Calu3 (cell line): Measurements from ENCODE around the gene SRSF5. TPM values are rescaled to one million over a fixed set of nuclear protein-coding genes. Genes with fewer than 3 reads are reported as not detected.

Experiments
- BruUV-seq: library from RNA; stranded (reverse); fragments of 400-500 nt; replicated peaks from 2 replicates; lab custom pipeline; 2021; lab: Mats Ljungman, UMichigan
- CTCF ChIA-PET: fragments of 300-600 bp; sonication (Branson Sonifier 250); formaldehyde crosslinking; loops from one replicate; lab custom pipeline; 2022; ENCODE audit warnings: antibody characterized with exemption; lab: Charles Lee
- DNase-seq: peaks from one replicate; pipeline ENCODE4 v3.0.0; 2022
- H3K27ac Mint-ChIP-seq: one replicate; pipeline ENCODE4 v1.8.0; 2022; ENCODE audit warnings: mixed read lengths; ENCODE audit not compliant: unreplicated experiment
- H3K27me3 Mint-ChIP-seq: one replicate; pipeline ENCODE4 v1.8.0; 2022; ENCODE audit warnings: mixed read lengths; ENCODE audit not compliant: unreplicated experiment
- H3K36me3 Mint-ChIP-seq: one replicate; pipeline ENCODE4 v1.8.0; 2022; ENCODE audit warnings: mild to moderate bottlenecking, moderate library complexity, mixed read lengths; ENCODE audit not compliant: insufficient read depth, unreplicated experiment
- H3K4me1 Mint-ChIP-seq: one replicate; pipeline ENCODE4 v1.8.0; 2022; ENCODE audit warnings: mild to moderate bottlenecking, low read depth, mixed read lengths; ENCODE audit not compliant: unreplicated experiment
- H3K4me3 Mint-ChIP-seq: one replicate; pipeline ENCODE4 v1.8.0; 2022; ENCODE audit warnings: mild to moderate bottlenecking, low read depth, moderate library complexity, mixed read lengths; ENCODE audit not compliant: unreplicated experiment
- H3K9me3 Mint-ChIP-seq: one replicate; pipeline ENCODE4 v1.8.0; 2022; ENCODE audit warnings: low read depth, mixed read lengths; ENCODE audit not compliant: unreplicated experiment
- CTCF ChIP-seq: fragments of 200-600 bp; IDR thresholded peaks from one replicate; pipeline ENCODE4 v1.8.0; 2022; ENCODE audit warnings: antibody characterized with exemption; ENCODE audit not compliant: unreplicated experiment
- intact Hi-C: fragments of 100-400 bp; cut with micrococcal nuclease; formaldehyde crosslinking; loops from one replicate; pipeline ENCODE4 v1.10.0; 2022; ENCODE audit not compliant: unreplicated experiment
- total RNA-seq: library from RNA; stranded (reverse); gene quantifications from 2 replicates; pipeline ENCODE4 v1.2.3, GENCODE V29; 2022

Gene SRSF5
- total RNA-seq, 1 experiment from 2014 or later, result 256 TPM

- Mint-ChIP-seq H3K27me3 (no peaks in the 10 kb centered on the region), H3K4me3 (no peak overlapping the region), H3K9me3 (no peaks in the 10 kb centered on the region), H3K27ac (no peak overlapping the region), H3K4me1 (no peaks in the 10 kb centered on the region), H3K36me3 (no peaks in the 10 kb centered on the region)
- DNase-seq, result no peak
- TF ChIP-seq CTCF, result no peak
- CTCF ChIA-PET, result interaction anchor here (0.7 kb wide), 1 partner anchor 66 kb away, joined by 6 read pairs; no protein-coding TSS in a partner anchor
- no TSS peak for BruUV-seq
- intact Hi-C loops, result loop anchor here (5.0 kb wide), 1 partner anchor 73 kb away; no protein-coding TSS in a partner anchor
These were observed 38.0 kb downstream of the SRSF5 start for GRCh38 chr14:69804902-69805301.

- Mint-ChIP-seq H3K27ac (no peak overlapping the region), H3K27me3 (no peaks in the 10 kb centered on the region), H3K4me3 (no peak overlapping the region), H3K4me1 (no peaks in the 10 kb centered on the region), H3K36me3 (no peaks in the 10 kb centered on the region), H3K9me3 (no peaks in the 10 kb centered on the region)
- no peak for TF ChIP-seq CTCF
- BruUV-seq, result no TSS peak
- intact Hi-C loops, result loop anchor here (5.0 kb wide), 1 partner anchor 75 kb away; no protein-coding TSS in a partner anchor
- CTCF ChIA-PET, result no interaction called here
- DNase-seq, result no peak
These were observed 40.2 kb downstream of the SRSF5 start for GRCh38 chr14:69807192-69807591.

- H3K4me3 Mint-ChIP-seq, result no peak overlapping the region
- H3K9me3 Mint-ChIP-seq, result no peaks in the 10 kb centered on the region
- BruUV-seq, result no TSS peak
- H3K36me3 Mint-ChIP-seq, result no peaks in the 10 kb centered on the region
- no peaks in the 10 kb centered on the region for H3K4me1 Mint-ChIP-seq
- no peaks in the 10 kb centered on the region for H3K27me3 Mint-ChIP-seq
- no peak for TF ChIP-seq CTCF
- H3K27ac Mint-ChIP-seq, result no peak overlapping the region
- CTCF ChIA-PET, result interaction anchor here (0.7 kb wide), 2 partner anchors 201 to 554 kb away, joined by 3 read pairs; no protein-coding TSS in a partner anchor
- intact Hi-C loops, result loop anchor here (5.0 kb wide), 1 partner anchor 77 kb away; no protein-coding TSS in a partner anchor
- DNase-seq, result no peak
These were observed 42.2 kb downstream of the SRSF5 start for GRCh38 chr14:69808919-69809808.

- CTCF ChIA-PET, result no interaction called here
- H3K27ac Mint-ChIP-seq, result no peak overlapping the region
- H3K4me1 Mint-ChIP-seq, result no peaks in the 10 kb centered on the region
- TF ChIP-seq CTCF, result no peak
- no peak for DNase-seq
- no peaks in the 10 kb centered on the region for H3K9me3 Mint-ChIP-seq
- intact Hi-C loops, result no loop called here
- no peaks in the 10 kb centered on the region for H3K27me3 Mint-ChIP-seq
- no TSS peak for BruUV-seq
- no peaks in the 10 kb centered on the region for H3K36me3 Mint-ChIP-seq
- H3K4me3 Mint-ChIP-seq, result no peak overlapping the region
These were observed 44.4 kb downstream of the SRSF5 start for GRCh38 chr14:69811227-69811867.
